ENCODE data around the gene SLC5A11. TPM values are rescaled to one million over a fixed set of nuclear protein-coding genes. Genes with fewer than 3 reads are reported as not detected.

SLC5A11 gene
- total and polyA plus RNA-seq, 2 of the 13 experiments (the other 11 are each of a cell fraction or from before 2014, with no cell fraction given): 1.2 to 3.3 TPM

GRCh38 chr16:24890746-24891145 lies 45.0 kb downstream of the SLC5A11 start (continued):
- TF ChIP-seq RORA (CRISPR knock-in tag; IDR thresholded peaks at IDR 0.05): no peak

- no peak overlapping the region for H3K4me2 ChIP-seq (ENCODE audit: low read depth, low read length)
- in situ Hi-C loops (cut with HindIII; ENCODE audit: extremely low pct_ligation_motif_present, low pct_unique_long_range_greater_than_20kb): no loop called here
- no peak overlapping the region for H3K4me3 ChIP-seq (replicated peaks in 1 of 3; ENCODE audit: insufficient read depth in 1 of 3, low read depth in 2 of 3, low read length in 3 of 3)
- intact Hi-C loops (cut with micrococcal nuclease; ENCODE audit: unreplicated experiment): no loop called here
- no peak for DNase-seq (ENCODE audit: low spot score)
- no peaks in the 10 kb centered on the region for H4K20me1 ChIP-seq (ENCODE audit: insufficient read depth, low read length)
- no peaks in the 10 kb centered on the region for H3K27me3 ChIP-seq (ENCODE audit: control insufficient read depth in 1 of 2, insufficient read depth in 2 of 2, low read length in 2 of 2)
- H3K36me3 ChIP-seq (replicated peaks in 1 of 2; ENCODE audit: control insufficient read depth in 1 of 2, insufficient read depth in 2 of 2, low read length in 2 of 2): no peaks in the 10 kb centered on the region
- no peaks in the 10 kb centered on the region for H3K9me3 ChIP-seq (ENCODE audit: low read length)
- CTCF ChIA-PET (ENCODE audit: low intra/inter-chr PET ratio, low total read pairs): no interaction called here
- no peak overlapping the region for H3K27ac ChIP-seq (ENCODE audit: extremely low read length, insufficient read depth, low read length)
- no peak overlapping the region for H3K9ac ChIP-seq (ENCODE audit: insufficient read depth, low read depth, low read length)
- POLR2A ChIA-PET: no interaction called here
- no TSS peak for BruUV-seq (replicated peaks)
- no peaks in the 10 kb centered on the region for H3K79me2 ChIP-seq (ENCODE audit: insufficient read depth, low read length)
- FAIRE-seq: no peak
- no peak overlapping the region for H2AFZ ChIP-seq (ENCODE audit: low read length)
- no peaks in the 10 kb centered on the region for H3K4me1 ChIP-seq (ENCODE audit: insufficient read depth, low read length)
- no peak for ATAC-seq
- 94% methylated on average over 1 of the region's 1 CpG for WGBS (ENCODE audit: low lambda C conversion rate)
- TF ChIP-seq ZBTB25 (CRISPR knock-in tag; IDR thresholded peaks at IDR 0.05) (no peak), FOXC1 (CRISPR knock-in tag; IDR thresholded peaks at IDR 0.05; ENCODE audit: borderline replicate concordance) (no peak), MAFF (IDR thresholded peaks at IDR 0.05; ENCODE audit: low read depth, low read length) (no peak), ZFAT (CRISPR knock-in tag; conservative IDR thresholded peaks at IDR 0.05) (no peak), ZSCAN5A (CRISPR knock-in tag; IDR thresholded peaks at IDR 0.05; ENCODE audit: borderline replicate concordance) (no peak), ZNF878 (CRISPR knock-in tag; IDR thresholded peaks at IDR 0.05) (no peak), TOE1 (CRISPR knock-in tag; IDR thresholded peaks at IDR 0.05) (no peak), ETS1 (CRISPR knock-in tag; IDR thresholded peaks at IDR 0.05) (no peak), NCOA1 (CRISPR knock-in tag; IDR thresholded peaks at IDR 0.05) (no peak), PHF20 (CRISPR knock-in tag; IDR thresholded peaks at IDR 0.05) (no peak), ATF5 (CRISPR knock-in tag; IDR thresholded peaks at IDR 0.05; ENCODE audit: low read depth) (no peak), SKI (IDR thresholded peaks at IDR 0.05; ENCODE audit: partially characterized antibody) (no peak), ZNF546 (CRISPR knock-in tag; conservative IDR thresholded peaks at IDR 0.05) (no peak), CREB3 (CRISPR knock-in tag; IDR thresholded peaks at IDR 0.05) (no peak)
These were observed 50.7 kb downstream of the SLC5A11 start for GRCh38 chr16:24896439-24896838.

Measured in HepG2 (cell line).